GM18870 (cell line): ENCODE results near the gene WASF2.

ENCODE experiments used
- ATAC-seq: cut with Tn5 transposase; IDR thresholded peaks from one replicate; pipeline ENCODE4 v1.9.1; 2021; ENCODE audit warnings: moderate library complexity; ENCODE audit not compliant: unreplicated experiment

WASF2 gene

GRCh38 chr1:27381969-27382762, 107.8 kb downstream of the WASF2 start:
- ATAC-seq = no peak

- no peak for ATAC-seq
Observed at GRCh38 chr1:27380766-27381733, 108.9 kb downstream of the WASF2 start.

- no peak for ATAC-seq
Observed at GRCh38 chr1:27380224-27380623, 109.7 kb downstream of the WASF2 start.

GRCh38 chr1:27379564-27380122, 110.3 kb downstream of the WASF2 start:
- no peak for ATAC-seq

GRCh38 chr1:27377760-27378495, 112.0 kb downstream of the WASF2 start:
- no peak for ATAC-seq

GRCh38 chr1:27374362-27375086, 115.4 kb downstream of the WASF2 start, which contains the start of gene FCN3:
FCN3 (minus strand) TSS chr1:27374824; CDS start chr1:27374818, 6 bp downstream.
- ATAC-seq = no peak

GRCh38 chr1:27372808-27373690, 116.9 kb downstream of the WASF2 start:
- ATAC-seq = no peak

- no peak for ATAC-seq
Observed at GRCh38 chr1:27372022-27372807, 117.8 kb downstream of the WASF2 start.

GRCh38 chr1:27368869-27369582, 120.9 kb downstream of the WASF2 start:
- ATAC-seq = no peak

- no peak for ATAC-seq
Observed at GRCh38 chr1:27367160-27367650, 122.8 kb downstream of the WASF2 start.

- ATAC-seq = no peak
Observed at GRCh38 chr1:27366411-27367159, 123.4 kb downstream of the WASF2 start, which contains the start of gene MAP3K6. MAP3K6 (minus strand) TSS chr1:27366961; CDS start chr1:27366597, 364 bp downstream.

- ATAC-seq = no peak
Observed at GRCh38 chr1:27366113-27366410, 123.9 kb downstream of the WASF2 start.

- no peak for ATAC-seq
Observed at GRCh38 chr1:27365372-27366112, 124.4 kb downstream of the WASF2 start.

- no peak for ATAC-seq
Observed at GRCh38 chr1:27364696-27365371, 125.1 kb downstream of the WASF2 start.
